ENCODE data around the gene HMX3.

DNA sequence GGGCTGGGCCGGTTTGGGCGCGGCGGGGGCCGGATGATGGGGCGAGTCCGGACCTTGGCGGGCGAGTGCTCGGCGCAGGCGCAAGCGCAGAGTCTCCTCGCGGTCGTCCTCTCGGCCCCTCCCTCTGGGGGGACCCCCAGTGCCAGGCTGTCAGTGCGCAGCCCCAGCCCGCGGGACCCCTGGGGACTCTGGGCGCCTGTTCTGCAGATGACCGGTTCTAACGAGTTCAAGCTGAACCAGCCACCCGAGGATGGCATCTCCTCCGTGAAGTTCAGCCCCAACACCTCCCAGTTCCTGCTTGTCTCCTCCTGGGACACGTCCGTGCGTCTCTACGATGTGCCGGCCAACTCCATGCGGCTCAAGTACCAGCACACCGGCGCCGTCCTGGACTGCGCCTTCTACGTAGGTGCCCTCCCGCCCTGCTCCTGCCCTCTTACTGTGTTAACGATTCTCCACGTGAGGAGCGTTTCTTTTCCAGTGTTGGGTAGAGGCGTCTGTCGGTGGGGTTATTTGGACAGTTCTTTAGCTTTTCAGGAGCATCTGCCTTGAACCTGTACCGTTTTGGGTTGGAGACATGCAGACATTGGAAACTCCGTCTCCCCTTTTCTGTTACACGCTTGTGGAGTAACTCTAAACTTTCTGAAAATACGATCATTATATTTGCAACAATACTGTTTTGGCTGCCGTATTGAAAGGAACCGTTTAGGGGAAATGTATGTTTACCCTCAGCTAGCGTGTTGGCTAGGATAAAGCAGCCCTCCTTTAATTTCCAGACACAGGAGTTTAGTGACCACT, 19.1 kb downstream of the HMX3 start:
- TF ChIP-seq, protein P1, sequence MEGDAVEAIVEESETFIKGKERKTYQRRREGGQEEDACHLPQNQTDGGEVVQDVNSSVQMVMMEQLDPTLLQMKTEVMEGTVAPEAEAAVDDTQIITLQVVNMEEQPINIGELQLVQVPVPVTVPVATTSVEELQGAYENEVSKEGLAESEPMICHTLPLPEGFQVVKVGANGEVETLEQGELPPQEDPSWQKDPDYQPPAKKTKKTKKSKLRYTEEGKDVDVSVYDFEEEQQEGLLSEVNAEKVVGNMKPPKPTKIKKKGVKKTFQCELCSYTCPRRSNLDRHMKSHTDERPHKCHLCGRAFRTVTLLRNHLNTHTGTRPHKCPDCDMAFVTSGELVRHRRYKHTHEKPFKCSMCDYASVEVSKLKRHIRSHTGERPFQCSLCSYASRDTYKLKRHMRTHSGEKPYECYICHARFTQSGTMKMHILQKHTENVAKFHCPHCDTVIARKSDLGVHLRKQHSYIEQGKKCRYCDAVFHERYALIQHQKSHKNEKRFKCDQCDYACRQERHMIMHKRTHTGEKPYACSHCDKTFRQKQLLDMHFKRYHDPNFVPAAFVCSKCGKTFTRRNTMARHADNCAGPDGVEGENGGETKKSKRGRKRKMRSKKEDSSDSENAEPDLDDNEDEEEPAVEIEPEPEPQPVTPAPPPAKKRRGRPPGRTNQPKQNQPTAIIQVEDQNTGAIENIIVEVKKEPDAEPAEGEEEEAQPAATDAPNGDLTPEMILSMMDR (IDR thresholded peaks at IDR 0.05; ENCODE audit: extremely low read depth in 1 of 2, insufficient read depth in 1 of 2, low read depth in 1 of 2, low read length in 2 of 2) = no peak
- TF ChIP-seq POLR2A (IDR thresholded peaks at IDR 0.05; ENCODE audit: low read depth, low read length) = no peak
- no peak for TF ChIP-seq JUN (IDR thresholded peaks at IDR 0.05; ENCODE audit: borderline replicate concordance, insufficient read depth, insufficient read length, low read depth)
- TF ChIP-seq MYC (IDR thresholded peaks at IDR 0.05; ENCODE audit: low read depth, low read length) = no peak
- no peak for TF ChIP-seq POLR2AphosphoS5 (IDR thresholded peaks at IDR 0.05; ENCODE audit: insufficient read depth, low read depth, low read length)
